Right lobe of liver (tissue), 4 donors: ENCODE results near the gene CAP1.

Experiments
- POLR2A ChIP-seq: fragments of 450-650 bp; IDR thresholded peaks from one replicate; pipeline ENCODE4 v1.6.1; 2017; ENCODE audit warnings: antibody characterized with exemption, mild to moderate bottlenecking
- TF ChIP-seq, protein P1 (sequence below), 4 donors: fragments of 200-600 bp in 3 of 4; fragments of 450-650 bp in 1 of 4; IDR thresholded peaks; one replicate each; pipeline versions ENCODE4 v1.5.1 to v1.8.0; 2016 to 2022; ENCODE audit warnings: antibody characterized with exemption in 4 of 4, mild to moderate bottlenecking in 2 of 4
- donor health status: DM: no; HTN: no; CAD: no.
- donor health status: DM: no; HTN: no; CAD: no.
- donor health status: DM: no; HTN: yes; CAD: no.

DNA sequence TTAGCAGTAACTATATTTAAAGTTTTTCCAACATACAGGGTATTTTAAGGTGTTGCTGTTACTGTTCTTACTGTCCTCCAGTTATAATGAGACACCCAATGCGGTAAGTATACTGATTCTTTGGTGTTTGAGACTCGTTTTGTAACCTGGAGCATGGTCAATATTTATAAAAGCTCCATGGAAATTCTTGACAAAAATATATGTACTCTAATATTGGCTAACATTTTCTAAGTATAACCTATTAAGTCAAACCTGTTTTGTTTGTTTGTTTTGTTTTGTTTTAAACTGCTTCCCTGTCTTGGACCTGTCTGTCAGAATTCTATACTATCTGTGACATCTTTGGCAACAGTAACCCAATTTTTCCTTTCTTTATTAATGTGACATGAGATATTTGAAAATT, 15.9 kb upstream of the CAP1 start:
- TF ChIP-seq, protein P1, sequence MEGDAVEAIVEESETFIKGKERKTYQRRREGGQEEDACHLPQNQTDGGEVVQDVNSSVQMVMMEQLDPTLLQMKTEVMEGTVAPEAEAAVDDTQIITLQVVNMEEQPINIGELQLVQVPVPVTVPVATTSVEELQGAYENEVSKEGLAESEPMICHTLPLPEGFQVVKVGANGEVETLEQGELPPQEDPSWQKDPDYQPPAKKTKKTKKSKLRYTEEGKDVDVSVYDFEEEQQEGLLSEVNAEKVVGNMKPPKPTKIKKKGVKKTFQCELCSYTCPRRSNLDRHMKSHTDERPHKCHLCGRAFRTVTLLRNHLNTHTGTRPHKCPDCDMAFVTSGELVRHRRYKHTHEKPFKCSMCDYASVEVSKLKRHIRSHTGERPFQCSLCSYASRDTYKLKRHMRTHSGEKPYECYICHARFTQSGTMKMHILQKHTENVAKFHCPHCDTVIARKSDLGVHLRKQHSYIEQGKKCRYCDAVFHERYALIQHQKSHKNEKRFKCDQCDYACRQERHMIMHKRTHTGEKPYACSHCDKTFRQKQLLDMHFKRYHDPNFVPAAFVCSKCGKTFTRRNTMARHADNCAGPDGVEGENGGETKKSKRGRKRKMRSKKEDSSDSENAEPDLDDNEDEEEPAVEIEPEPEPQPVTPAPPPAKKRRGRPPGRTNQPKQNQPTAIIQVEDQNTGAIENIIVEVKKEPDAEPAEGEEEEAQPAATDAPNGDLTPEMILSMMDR (IDR thresholded peaks at IDR 0.05) = no peak
- TF ChIP-seq POLR2A = no peak
